ENCODE measurements around the gene CHRM4.

DNA sequence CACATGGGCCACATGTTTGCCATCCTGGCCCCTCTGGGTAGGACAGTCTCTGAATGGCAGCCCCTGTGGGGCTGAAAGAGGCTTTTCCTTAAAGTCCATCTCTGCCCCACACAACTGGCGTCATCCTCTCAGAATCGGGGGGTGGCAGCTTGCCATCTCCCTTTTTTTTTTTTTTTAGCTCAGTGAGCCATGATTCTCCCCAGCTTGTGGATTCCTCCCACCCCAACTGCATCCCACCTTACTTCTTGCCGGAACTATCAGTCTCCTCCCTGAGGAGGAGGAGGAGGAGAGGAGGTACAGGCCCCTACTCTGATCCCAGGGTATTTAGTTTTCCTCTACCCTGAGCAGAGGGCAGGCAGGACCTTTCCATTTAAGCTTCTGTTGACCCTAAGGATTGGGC is 40.9 kb downstream of the CHRM4 start:
- no peak for TF ChIP-seq SPI1 (IDR thresholded peaks at IDR 0.05; ENCODE audit: borderline replicate concordance, low read depth)
- TF ChIP-seq, protein P1, sequence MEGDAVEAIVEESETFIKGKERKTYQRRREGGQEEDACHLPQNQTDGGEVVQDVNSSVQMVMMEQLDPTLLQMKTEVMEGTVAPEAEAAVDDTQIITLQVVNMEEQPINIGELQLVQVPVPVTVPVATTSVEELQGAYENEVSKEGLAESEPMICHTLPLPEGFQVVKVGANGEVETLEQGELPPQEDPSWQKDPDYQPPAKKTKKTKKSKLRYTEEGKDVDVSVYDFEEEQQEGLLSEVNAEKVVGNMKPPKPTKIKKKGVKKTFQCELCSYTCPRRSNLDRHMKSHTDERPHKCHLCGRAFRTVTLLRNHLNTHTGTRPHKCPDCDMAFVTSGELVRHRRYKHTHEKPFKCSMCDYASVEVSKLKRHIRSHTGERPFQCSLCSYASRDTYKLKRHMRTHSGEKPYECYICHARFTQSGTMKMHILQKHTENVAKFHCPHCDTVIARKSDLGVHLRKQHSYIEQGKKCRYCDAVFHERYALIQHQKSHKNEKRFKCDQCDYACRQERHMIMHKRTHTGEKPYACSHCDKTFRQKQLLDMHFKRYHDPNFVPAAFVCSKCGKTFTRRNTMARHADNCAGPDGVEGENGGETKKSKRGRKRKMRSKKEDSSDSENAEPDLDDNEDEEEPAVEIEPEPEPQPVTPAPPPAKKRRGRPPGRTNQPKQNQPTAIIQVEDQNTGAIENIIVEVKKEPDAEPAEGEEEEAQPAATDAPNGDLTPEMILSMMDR (IDR thresholded peaks at IDR 0.05; ENCODE audit: insufficient read depth, low read length) = no peak
- TF ChIP-seq, protein P2, sequence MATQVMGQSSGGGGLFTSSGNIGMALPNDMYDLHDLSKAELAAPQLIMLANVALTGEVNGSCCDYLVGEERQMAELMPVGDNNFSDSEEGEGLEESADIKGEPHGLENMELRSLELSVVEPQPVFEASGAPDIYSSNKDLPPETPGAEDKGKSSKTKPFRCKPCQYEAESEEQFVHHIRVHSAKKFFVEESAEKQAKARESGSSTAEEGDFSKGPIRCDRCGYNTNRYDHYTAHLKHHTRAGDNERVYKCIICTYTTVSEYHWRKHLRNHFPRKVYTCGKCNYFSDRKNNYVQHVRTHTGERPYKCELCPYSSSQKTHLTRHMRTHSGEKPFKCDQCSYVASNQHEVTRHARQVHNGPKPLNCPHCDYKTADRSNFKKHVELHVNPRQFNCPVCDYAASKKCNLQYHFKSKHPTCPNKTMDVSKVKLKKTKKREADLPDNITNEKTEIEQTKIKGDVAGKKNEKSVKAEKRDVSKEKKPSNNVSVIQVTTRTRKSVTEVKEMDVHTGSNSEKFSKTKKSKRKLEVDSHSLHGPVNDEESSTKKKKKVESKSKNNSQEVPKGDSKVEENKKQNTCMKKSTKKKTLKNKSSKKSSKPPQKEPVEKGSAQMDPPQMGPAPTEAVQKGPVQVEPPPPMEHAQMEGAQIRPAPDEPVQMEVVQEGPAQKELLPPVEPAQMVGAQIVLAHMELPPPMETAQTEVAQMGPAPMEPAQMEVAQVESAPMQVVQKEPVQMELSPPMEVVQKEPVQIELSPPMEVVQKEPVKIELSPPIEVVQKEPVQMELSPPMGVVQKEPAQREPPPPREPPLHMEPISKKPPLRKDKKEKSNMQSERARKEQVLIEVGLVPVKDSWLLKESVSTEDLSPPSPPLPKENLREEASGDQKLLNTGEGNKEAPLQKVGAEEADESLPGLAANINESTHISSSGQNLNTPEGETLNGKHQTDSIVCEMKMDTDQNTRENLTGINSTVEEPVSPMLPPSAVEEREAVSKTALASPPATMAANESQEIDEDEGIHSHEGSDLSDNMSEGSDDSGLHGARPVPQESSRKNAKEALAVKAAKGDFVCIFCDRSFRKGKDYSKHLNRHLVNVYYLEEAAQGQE (IDR thresholded peaks at IDR 0.05; ENCODE audit: insufficient replicate concordance, low read depth) = no peak
